GM12878 (cell line): Measurements from ENCODE around the gene CCDC187. TPM values are rescaled to one million over a fixed set of nuclear protein-coding genes. Genes with fewer than 3 reads are reported as not detected.

Experiments
- ATAC-seq: fragments of 200-7000 bp; cut with Tn5 transposase; 3 replicates; pipeline ENCODE4 v1.9.1; 2020; ENCODE audit warnings: mild to moderate bottlenecking, moderate library complexity
- BruUV-seq: library from RNA; stranded (reverse); fragments of 400-500 nt; replicated peaks from 2 replicates; lab custom pipeline; 2021; lab: Mats Ljungman, UMichigan
- CTCF ChIA-PET: fragments of 300-600 bp; sonication (Branson Sonifier 250); formaldehyde crosslinking; extraction: SDS; loops from one replicate; lab custom pipeline; 2021; ENCODE audit warnings: inconsistent platforms; lab: Yijun Ruan, JAX
- POLR2A ChIA-PET: fragments of 350-600 bp; formaldehyde crosslinking; extraction: SDS; loops from one replicate; lab custom pipeline; 2021; ENCODE audit warnings: inconsistent platforms; lab: Charles Lee
- RAD21 ChIA-PET: fragments of 300-600 bp; sonication (Branson Sonifier 250); formaldehyde crosslinking; loops from one replicate; lab custom pipeline; 2023; ENCODE audit warnings: antibody characterized with exemption; ENCODE audit not compliant: unreplicated experiment; lab: Charles Lee
- SMC1A ChIA-PET: fragments of 300-600 bp; sonication (Branson Sonifier 250); formaldehyde crosslinking; loops from one replicate; lab custom pipeline; 2023; ENCODE audit not compliant: unreplicated experiment, uncharacterized antibody; lab: Charles Lee
- DNase-seq: peaks from one replicate; pipeline ENCODE4 v3.0.0-alpha.2; 2011; ENCODE audit warnings: low read depth, low spot score
- FAIRE-seq: peaks from 3 replicates; lab custom pipeline; 2011; peaks lifted over from hg19 to GRCh38; lab: Jason Lieb, UNC
- H2AFZ ChIP-seq: 2 replicates; pipeline ENCODE4 v1.6.0; 2011; ENCODE audit warnings: low read depth, low read length, control low read depth; ENCODE audit not compliant: control insufficient read depth
- H3K27ac ChIP-seq: 2 replicates; pipeline ENCODE4 v1.5.1; 2011; ENCODE audit warnings: control low read depth; ENCODE audit not compliant: control insufficient read depth, insufficient read depth
- H3K27me3 ChIP-seq, 2 experiments: replicated peaks in 1 of 2; 2 replicates each; pipeline versions ENCODE4 v1.6.0 to v1.6.1; 2011; ENCODE audit warnings: low read length in 1 of 2; ENCODE audit not compliant: control insufficient read depth in 2 of 2, insufficient read depth in 2 of 2
- H3K36me3 ChIP-seq, 2 experiments: 2 replicates each; pipeline ENCODE4 v1.5.1; 2011; ENCODE audit warnings: low read length in 1 of 2; ENCODE audit not compliant: control insufficient read depth in 2 of 2, insufficient read depth in 2 of 2
- H3K4me1 ChIP-seq: 2 replicates; pipeline ENCODE4 v1.6.1; 2011; ENCODE audit warnings: mild to moderate bottlenecking, low read length, moderate library complexity, mixed read lengths; ENCODE audit not compliant: control insufficient read depth, insufficient read depth
- H3K4me2 ChIP-seq: 2 replicates; pipeline ENCODE4 v1.6.0; 2011; ENCODE audit warnings: control low read depth; ENCODE audit not compliant: control insufficient read depth, insufficient read depth
- H3K4me3 ChIP-seq: fragments of 200-600 bp; sonication (generic); 2 replicates; pipeline ENCODE4 v1.5.1; 2016
- H3K79me2 ChIP-seq: 2 replicates; pipeline ENCODE4 v1.6.0; 2011; ENCODE audit warnings: low read length; ENCODE audit not compliant: control insufficient read depth, insufficient read depth
- H3K9ac ChIP-seq: 2 replicates; pipeline ENCODE4 v1.8.0; 2011; ENCODE audit warnings: low read length, control low read depth, mixed read lengths; ENCODE audit not compliant: control insufficient read depth, insufficient read depth
- H3K9me3 ChIP-seq: replicated peaks from 3 replicates; pipeline ENCODE4 v1.5.1; 2011; ENCODE audit warnings: mild to moderate bottlenecking, low read length; ENCODE audit not compliant: control insufficient read depth, insufficient read depth
- H4K20me1 ChIP-seq: 2 replicates; pipeline ENCODE4 v1.6.0; 2011; ENCODE audit not compliant: control insufficient read depth, insufficient read depth
- CEBPZ ChIP-seq: fragments of 150-350 bp; IDR thresholded peaks from 2 replicates; pipeline ENCODE4 v1.6.1; 2016; ENCODE audit warnings: low read depth, low read length
- EP300 ChIP-seq, 2 experiments: fragments of 150-350 bp in 1 of 2; IDR thresholded peaks; 2 replicates each; pipeline ENCODE4 v1.6.1; 2011 to 2012; ENCODE audit warnings: low read depth in 2 of 2, low read length in 2 of 2, borderline replicate concordance in 1 of 2, improper control_type of control experiment in 1 of 2, inconsistent platforms in 1 of 2; ENCODE audit not compliant: control insufficient read depth in 1 of 2
- FOXM1 ChIP-seq: IDR thresholded peaks from 2 replicates; pipeline ENCODE4 v1.6.1; 2012; ENCODE audit warnings: low read depth, mild to moderate bottlenecking, inconsistent platforms, low read length, moderate library complexity
- RCOR1 ChIP-seq: conservative IDR thresholded peaks from 2 replicates; pipeline ENCODE4 v1.6.1; 2012; ENCODE audit warnings: low read depth, low read length, improper control_type of control experiment
- RUNX3 ChIP-seq: IDR thresholded peaks from 2 replicates; pipeline ENCODE4 v1.6.1; 2012; ENCODE audit warnings: low read length, inconsistent platforms
- SIX5 ChIP-seq: IDR thresholded peaks from 2 replicates; pipeline ENCODE4 v1.6.1; 2011; ENCODE audit warnings: mild to moderate bottlenecking, low read depth, low read length, moderate library complexity; ENCODE audit not compliant: severe bottlenecking
- SMARCA5 ChIP-seq: fragments of 450-650 bp; IDR thresholded peaks from 2 replicates; pipeline ENCODE4 v1.6.1; 2017; ENCODE audit warnings: mild to moderate bottlenecking
- TBL1XR1 ChIP-seq: IDR thresholded peaks from 2 replicates; pipeline ENCODE4 v1.6.1; 2012; ENCODE audit warnings: low read depth, low read length, improper control_type of control experiment
- TCF3 ChIP-seq: IDR thresholded peaks from 2 replicates; pipeline ENCODE4 v1.6.1; 2012; ENCODE audit warnings: low read depth, mild to moderate bottlenecking, low read length, borderline replicate concordance; ENCODE audit not compliant: insufficient read depth
- WGBS: methylation state at CpG from one replicate; pipeline ENCODE4 v1.1.6; 2016; ENCODE audit warnings: low lambda C conversion rate; ENCODE audit not compliant: insufficient replicate concordance, insufficient coverage; ENCODE audit errors: missing lambda C conversion rate; 5-methylcytosine and 5-hydroxymethylcytosine counted together
- in situ Hi-C: fragments of 300-500 bp; cut with MboI; formaldehyde crosslinking; loops from 9 replicates; pipeline ENCODE4 v1.14.3; 2018; ENCODE audit warnings: mixed read lengths
- intact Hi-C: fragments of 100-400 bp; cut with micrococcal nuclease; formaldehyde crosslinking; loops from one replicate; pipeline ENCODE4 v1.14.2; 2022; ENCODE audit not compliant: unreplicated experiment
- polyA plus RNA-seq, 11 experiments: library from polyadenylated mRNA; depleted of rRNA in 4 of 11; unstranded in 6 of 11; stranded (reverse) in 5 of 11; fragments of >200 nt; fragmentation: Nextera tagmentation in 4 of 11; fragmentation: Illumina TruSeq in 1 of 11; extraction: Ambion mirVana in 4 of 11; extraction: Trizol in 1 of 11; gene quantifications; 1 replicate in 1 of 11; 2 replicates in 10 of 11; pipeline versions ENCODE4 v1.2.1 to v1.2.3, GENCODE V29; 2011 to 2016; ENCODE audit warnings: inconsistent platforms in 2 of 11, missing spikeins in 2 of 11, low read depth in 1 of 11
- total RNA-seq, 4 experiments: library from RNA; depleted of rRNA in 3 of 4; stranded (reverse); fragments of >200 nt in 3 of 4; fragmentation: Illumina TruSeq in 1 of 4; extraction: Trizol in 1 of 4; gene quantifications; 2 replicates each; pipeline versions ENCODE4 v1.2.1 to v1.2.3, GENCODE V29; 2013 to 2021

Gene CCDC187
- total and polyA plus RNA-seq, 10 of the 15 experiments (the other 5 are each of a cell fraction or from before 2014, with no cell fraction given): 0.04 to 0.23 (median 0.04) TPM; not detected in 7

GRCh38 chr9:136274786-136275654 lies 28.9 kb downstream of the CCDC187 start:
- Histone ChIP-seq H4K20me1 (no peaks in the 10 kb centered on the region), H3K36me3 (no peaks in the 10 kb centered on the region), H3K4me3 (no peak overlapping the region), H3K9ac (no peak overlapping the region), H3K79me2 (no peaks in the 10 kb centered on the region), H3K4me1 (no peaks in the 10 kb centered on the region), H3K27ac (no peak overlapping the region), H3K9me3 (no peaks in the 10 kb centered on the region), H3K27me3 (peaks cover 0 to 2% of the 10 kb centered on the region in 2 experiments; a peak in 2 of 4 replicates), H2AFZ (no peak overlapping the region), H3K4me2 (no peak overlapping the region)
- ATAC-seq (no peak), FAIRE-seq (no peak), DNase-seq (no peak)
- in situ Hi-C loops (loop anchor here (5.0 kb wide), 1 partner anchor 103 kb away; no protein-coding TSS in a partner anchor), intact Hi-C loops (no loop called here)
- ChIA-PET SMC1A (no interaction called here), RAD21 (interaction anchor here (1.1 kb wide), 1 partner anchor 8 kb away, joined by 3 read pairs; no protein-coding TSS in a partner anchor), CTCF (interaction anchor here (1.3 to 1.7 kb wide), 2 partner anchors 8 kb away, joined by 4 read pairs; no protein-coding TSS in a partner anchor), POLR2A (no interaction called here)
- TF ChIP-seq RCOR1 (no peak), SIX5 (no peak), FOXM1 (no peak), TCF3 (no peak), RUNX3 (no peak), TBL1XR1 (no peak), SMARCA5 (no peak), EP300 (IDR thresholded peaks at IDR 0.05; ENCODE audit: borderline replicate concordance in 1 of 2, control insufficient read depth in 1 of 2, low read depth in 2 of 2, low read length in 2 of 2) (no peak), CEBPZ (no peak)
- 32% methylated on average over 25 of the region's 28 CpGs for WGBS
- no TSS peak for BruUV-seq
